CD4-positive, alpha-beta T cell treated with Interleukin-4 for 1 hour (primary cell): ENCODE data around the gene FAM234A.
A peak's percentile ranks its signal among the peaks of the same experiment; 100 is the strongest.
"Not testable (repeated sequence)": the region's sequence is repeated elsewhere in the genome, so short reads cannot be mapped to it uniquely, and the experiment has no call there.

Experiments
- DNase-seq, 2 donors: peaks; one replicate each; pipeline ENCODE4 v3.0.0-alpha.2; 2020 to 2022

Gene FAM234A

GRCh38 chr16:266258-267164 lies 31.9 kb downstream of the FAM234A start:
- DNase-seq: no peak

DNA sequence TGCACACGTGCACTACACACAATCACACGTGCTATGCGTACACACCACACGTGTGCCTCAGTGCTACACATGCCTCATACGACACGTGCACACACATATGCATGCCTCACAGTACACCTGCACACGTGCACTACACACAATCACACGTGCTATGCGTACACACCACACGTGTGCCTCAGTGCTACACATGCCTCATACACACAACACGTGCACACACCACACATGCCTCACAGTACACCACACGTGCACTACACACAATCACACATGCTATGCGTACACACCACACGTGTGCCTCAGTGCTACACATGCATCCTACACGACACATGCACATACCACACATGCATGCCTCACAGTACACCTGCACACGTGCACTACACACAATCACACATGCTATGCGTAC lies 32.9 kb downstream of the FAM234A start:
- not testable (repeated sequence) for DNase-seq

GRCh38 chr16:268141-269053 lies 33.8 kb downstream of the FAM234A start:
- no peak for DNase-seq

DNA sequence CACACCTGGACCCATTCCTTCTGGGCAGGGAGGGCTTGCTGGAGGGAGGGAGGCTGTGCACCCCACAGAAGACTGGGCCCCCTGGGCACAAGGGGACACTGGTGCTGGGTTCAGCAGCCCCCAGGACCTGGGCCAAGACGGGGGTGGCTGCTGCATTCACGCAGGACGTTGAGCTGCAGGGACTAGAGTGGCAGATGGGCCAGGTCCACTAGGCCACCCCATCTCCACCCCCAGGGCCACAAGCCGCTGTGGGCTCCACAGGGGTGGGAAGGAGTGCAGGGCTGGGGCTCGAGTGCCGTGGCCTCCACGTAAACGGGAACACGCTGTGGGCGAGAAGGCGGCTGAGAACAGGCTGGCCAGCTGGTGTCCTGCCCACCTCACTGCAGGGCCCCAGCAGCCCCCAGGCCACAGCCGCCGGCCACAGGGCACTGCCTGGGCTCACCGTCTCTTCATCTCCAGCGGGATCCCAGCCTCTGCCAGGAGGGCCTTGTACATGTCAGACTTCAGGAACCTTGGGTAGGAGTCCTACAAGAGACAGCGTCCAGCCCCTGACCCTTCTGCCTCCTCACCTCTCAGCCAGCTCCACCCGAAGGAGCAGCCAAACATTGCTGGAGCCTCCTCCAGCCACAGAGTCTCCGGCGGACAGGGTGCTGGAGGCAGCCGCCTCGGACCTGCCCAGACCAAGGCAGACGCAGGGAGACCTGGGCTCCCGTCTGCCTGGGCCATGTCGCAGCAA lies 34.6 kb downstream of the FAM234A start:
- DNase-seq: no peak

DNA sequence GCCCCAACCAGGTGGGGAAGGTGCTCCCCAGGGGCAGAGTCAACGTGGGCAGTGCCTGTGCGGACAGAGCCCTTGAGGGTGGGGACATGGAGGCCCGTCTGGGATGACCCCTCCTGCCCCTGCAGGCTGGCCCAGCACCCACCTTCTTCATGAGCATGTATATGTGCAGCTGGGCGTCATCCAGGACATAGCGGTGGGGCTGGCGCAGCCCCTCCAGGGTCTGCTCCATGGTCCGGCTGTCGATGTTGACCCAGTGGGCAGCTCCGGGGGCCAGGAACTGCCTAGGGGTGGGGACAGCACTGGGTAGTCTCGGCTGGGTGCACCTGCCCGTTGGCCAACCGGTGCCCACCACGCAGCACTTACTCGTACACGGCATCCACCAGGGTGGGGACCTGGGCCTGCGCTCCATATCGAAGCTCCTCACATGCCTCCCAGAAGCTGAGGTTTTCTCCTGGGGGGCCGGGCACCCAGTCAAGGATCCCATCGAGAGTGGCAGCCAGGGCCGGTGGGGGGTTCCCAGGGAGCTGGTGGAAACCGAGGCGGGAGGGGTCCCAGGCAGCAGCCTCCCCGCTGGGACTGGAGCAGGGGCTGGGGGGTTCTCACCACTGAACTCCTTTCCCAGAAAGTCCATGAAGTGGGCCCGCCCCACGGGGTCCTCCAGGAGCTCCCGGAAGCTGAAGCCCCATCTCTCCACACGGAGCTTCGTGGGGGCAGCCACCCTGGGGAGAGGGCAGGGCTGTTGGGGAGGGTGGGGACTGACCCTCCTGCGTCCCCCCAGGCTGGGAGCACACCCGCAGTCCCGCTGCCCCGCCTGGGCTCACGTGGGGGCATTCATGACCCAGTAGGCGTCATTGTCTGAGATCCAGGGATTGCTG lies 36.0 kb downstream of the FAM234A start:
- no peak for DNase-seq

- DNase-seq: no peak
These were observed 38.3 kb downstream of the FAM234A start for GRCh38 chr16:272633-273546.

- no peak for DNase-seq
These were observed 39.2 kb downstream of the FAM234A start for GRCh38 chr16:273547-274421.

- no peak for DNase-seq
These were observed 40.5 kb downstream of the FAM234A start for GRCh38 chr16:275041-275641.

- no peak for DNase-seq
These were observed 41.2 kb downstream of the FAM234A start, which contains the start of gene RGS11 for GRCh38 chr16:275786-276232. TSS of gene RGS11 (minus strand) at chr16:275944. CDS start at chr16:275911, 33 bp downstream.

GRCh38 chr16:276426-277077 lies 41.9 kb downstream of the FAM234A start:
- no peak for DNase-seq

- peak; percentile 28 to 66 for DNase-seq
These were observed 44.3 kb downstream of the FAM234A start for GRCh38 chr16:278863-279366.

- no peak for DNase-seq
These were observed 44.9 kb downstream of the FAM234A start for GRCh38 chr16:279531-279930.

- no peak for DNase-seq
These were observed 45.4 kb downstream of the FAM234A start for GRCh38 chr16:280005-280460.

DNA sequence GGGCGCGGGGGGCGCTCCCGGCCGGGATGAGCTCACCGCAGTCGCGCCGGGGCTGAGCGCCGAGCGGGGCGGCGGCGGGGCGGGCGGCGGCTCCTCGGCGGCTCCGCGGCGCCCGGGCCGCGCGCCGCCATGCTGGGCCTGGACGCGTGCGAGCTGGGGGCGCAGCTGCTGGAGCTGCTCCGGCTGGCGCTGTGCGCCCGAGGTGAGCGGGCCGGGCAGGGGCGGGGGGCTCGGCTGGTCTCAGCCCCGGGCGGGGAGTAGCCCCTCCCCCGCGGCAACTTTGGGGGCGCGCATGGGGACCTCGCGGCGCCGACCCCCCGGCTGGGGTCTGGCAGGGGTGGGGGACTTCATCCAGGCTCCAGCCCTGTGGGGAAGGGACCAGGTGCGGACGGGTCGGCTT lies 45.9 kb downstream of the FAM234A start, which contains the start of gene ARHGDIG:
ARHGDIG (plus strand) TSS at position 40 of the 400 bp plus-strand sequence; CDS start at position 130, 90 bp downstream.
- DNase-seq: no peak

- DNase-seq: no peak
These were observed 46.5 kb downstream of the FAM234A start for GRCh38 chr16:280991-281659.

DNA sequence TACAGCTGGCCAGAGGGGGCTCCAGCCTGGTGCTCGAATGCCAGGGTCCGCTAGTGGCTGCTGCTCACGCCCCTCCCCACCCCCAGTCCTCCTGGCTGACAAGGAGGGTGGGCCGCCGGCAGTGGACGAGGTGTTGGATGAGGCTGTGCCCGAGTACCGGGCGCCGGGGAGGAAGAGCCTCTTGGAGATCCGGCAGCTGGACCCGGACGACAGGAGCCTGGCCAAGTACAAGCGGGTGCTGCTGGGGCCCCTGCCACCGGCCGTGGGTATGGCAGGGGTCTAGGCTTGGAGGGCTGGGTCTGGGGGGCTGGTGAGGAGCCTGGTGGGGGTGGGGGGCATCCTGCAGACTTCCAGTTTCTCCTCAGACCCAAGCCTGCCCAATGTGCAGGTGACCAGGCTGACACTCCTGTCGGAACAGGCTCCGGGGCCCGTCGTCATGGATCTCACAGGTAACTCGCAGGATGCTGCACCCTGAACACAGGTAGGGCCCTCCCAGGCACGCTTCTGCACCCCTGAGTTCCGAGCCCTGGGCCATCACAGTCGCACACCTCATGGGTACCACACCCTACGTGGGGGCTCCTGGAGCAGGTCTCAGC lies 47.1 kb downstream of the FAM234A start:
- no peak for DNase-seq

DNA sequence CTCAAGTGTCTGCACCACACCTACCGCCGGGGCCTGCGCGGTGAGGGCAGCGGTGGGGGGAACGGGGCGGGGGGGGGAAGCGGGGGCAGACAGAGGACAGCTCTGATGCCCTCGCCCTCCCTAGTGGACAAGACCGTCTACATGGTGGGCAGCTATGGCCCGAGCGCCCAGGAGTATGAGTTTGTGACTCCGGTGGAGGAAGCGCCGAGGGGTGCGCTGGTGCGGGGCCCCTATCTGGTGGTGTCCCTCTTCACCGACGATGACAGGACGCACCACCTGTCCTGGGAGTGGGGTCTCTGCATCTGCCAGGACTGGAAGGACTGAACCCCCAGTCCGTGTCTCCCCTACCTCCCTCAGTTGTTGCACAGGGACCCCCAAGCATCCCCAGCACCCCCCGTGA lies 47.9 kb downstream of the FAM234A start:
- DNase-seq: no peak
